ENCODE data around the gene C16orf95.

C16orf95 gene

DNA sequence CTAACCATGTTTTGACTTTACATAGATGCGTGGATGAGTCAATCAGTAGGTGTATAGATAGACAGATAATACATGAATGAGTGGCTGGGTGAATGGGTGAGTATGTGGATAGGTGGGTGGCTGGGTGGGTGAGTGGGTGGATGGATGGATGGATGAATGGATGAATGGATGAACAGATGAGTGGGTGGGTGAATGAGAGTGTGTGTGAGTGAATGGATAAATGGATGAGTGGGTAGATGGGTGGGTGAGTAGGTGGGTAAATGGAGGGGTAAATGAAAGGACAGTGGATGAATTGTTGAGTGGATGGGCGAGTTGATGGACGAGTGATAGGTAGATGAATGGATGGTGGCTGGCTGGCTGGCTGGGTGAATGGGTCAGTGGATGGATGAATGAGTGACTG is 23.2 kb downstream of the C16orf95 start:
- no peaks in the 10 kb centered on the region for H3K4me1 ChIP-seq (ENCODE audit: control insufficient read depth, insufficient read depth, low read length)
- no peaks in the 10 kb centered on the region for H3K9me3 ChIP-seq (ENCODE audit: control insufficient read depth, insufficient read depth, low read length)
- DNase-seq (ENCODE audit: low read depth, low spot score), result no peak
- H3K4me3 ChIP-seq (ENCODE audit: low read length), result no peak overlapping the region
- WGBS (ENCODE audit: insufficient coverage, insufficient read length), result 100% methylated on average over 2 of the region's 3 CpGs
- no peaks in the 10 kb centered on the region for H3K27me3 ChIP-seq (ENCODE audit: control insufficient read depth, insufficient read depth, low read length)
- H3K27ac ChIP-seq (ENCODE audit: low read length), result no peak overlapping the region
- no peaks in the 10 kb centered on the region for H3K36me3 ChIP-seq (ENCODE audit: control insufficient read depth, insufficient read depth, low read length)

- Histone ChIP-seq H3K36me3 (ENCODE audit: control insufficient read depth, insufficient read depth, low read length) (no peaks in the 10 kb centered on the region), H3K4me3 (ENCODE audit: low read length) (no peak overlapping the region), H3K27me3 (ENCODE audit: control insufficient read depth, insufficient read depth, low read length) (no peaks in the 10 kb centered on the region), H3K4me1 (ENCODE audit: control insufficient read depth, insufficient read depth, low read length) (no peaks in the 10 kb centered on the region), H3K9me3 (ENCODE audit: control insufficient read depth, insufficient read depth, low read length) (no peaks in the 10 kb centered on the region), H3K27ac (ENCODE audit: low read length) (no peak overlapping the region)
- DNase-seq (ENCODE audit: low read depth, low spot score), result no peak
- WGBS (ENCODE audit: insufficient coverage, insufficient read length), result no CpG with 5 or more reads among the region's 6 CpGs
Observed at GRCh38 chr16:87291944-87292343, 25.2 kb downstream of the C16orf95 start.

DNA sequence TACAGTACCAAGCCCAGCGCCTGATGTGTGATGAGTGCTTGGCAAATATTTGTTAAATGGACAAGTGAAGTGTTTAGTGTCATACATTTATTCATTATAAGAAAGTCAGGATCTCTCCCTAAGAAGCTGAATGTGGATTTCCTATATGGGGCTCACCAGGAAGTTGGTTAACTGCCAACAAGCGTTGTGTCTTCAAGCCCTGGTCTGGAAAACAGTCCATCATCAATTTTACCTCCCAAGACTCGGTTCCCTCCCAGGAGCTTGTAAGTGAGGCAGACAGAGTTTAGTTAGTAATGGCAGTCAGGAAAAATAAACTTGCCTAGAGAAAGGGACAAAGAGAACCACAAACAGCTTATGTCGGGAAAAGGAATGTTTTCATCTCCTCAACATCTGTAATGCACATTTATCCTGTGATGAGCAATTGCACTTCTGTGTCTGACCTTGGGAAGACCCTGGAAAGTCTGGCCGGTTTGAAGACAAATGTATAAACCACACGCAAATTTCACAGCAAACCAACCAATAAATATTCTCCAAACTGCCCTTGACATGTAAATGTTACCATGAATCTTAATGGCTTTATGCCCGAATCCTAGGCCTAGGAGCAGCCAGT is 28.3 kb downstream of the C16orf95 start:
- H3K4me3 ChIP-seq (ENCODE audit: low read length), result no peak overlapping the region
- no peaks in the 10 kb centered on the region for H3K36me3 ChIP-seq (ENCODE audit: control insufficient read depth, insufficient read depth, low read length)
- H3K4me1 ChIP-seq (ENCODE audit: control insufficient read depth, insufficient read depth, low read length), result no peaks in the 10 kb centered on the region
- no CpG with 5 or more reads among the region's 7 CpGs for WGBS (ENCODE audit: insufficient coverage, insufficient read length)
- no peak for DNase-seq (ENCODE audit: low read depth, low spot score)
- no peak overlapping the region for H3K27ac ChIP-seq (ENCODE audit: low read length)
- no peaks in the 10 kb centered on the region for H3K27me3 ChIP-seq (ENCODE audit: control insufficient read depth, insufficient read depth, low read length)
- H3K9me3 ChIP-seq (ENCODE audit: control insufficient read depth, insufficient read depth, low read length), result no peaks in the 10 kb centered on the region

- no CpG with 5 or more reads among the region's 8 CpGs for WGBS (ENCODE audit: insufficient coverage, insufficient read length)
- Histone ChIP-seq H3K4me1 (ENCODE audit: control insufficient read depth, insufficient read depth, low read length) (no peaks in the 10 kb centered on the region), H3K9me3 (ENCODE audit: control insufficient read depth, insufficient read depth, low read length) (no peaks in the 10 kb centered on the region), H3K4me3 (ENCODE audit: low read length) (no peak overlapping the region), H3K36me3 (ENCODE audit: control insufficient read depth, insufficient read depth, low read length) (no peaks in the 10 kb centered on the region), H3K27ac (ENCODE audit: low read length) (no peak overlapping the region), H3K27me3 (ENCODE audit: control insufficient read depth, insufficient read depth, low read length) (no peaks in the 10 kb centered on the region)
- no peak for DNase-seq (ENCODE audit: low read depth, low spot score)
Observed at GRCh38 chr16:87286839-87287626, 30.2 kb downstream of the C16orf95 start.

GRCh38 chr16:87284183-87284582 is 33.0 kb downstream of the C16orf95 start:
- WGBS (ENCODE audit: insufficient coverage, insufficient read length), result no CpG with 5 or more reads among the region's 2 CpGs
- Histone ChIP-seq H3K9me3 (ENCODE audit: control insufficient read depth, insufficient read depth, low read length) (no peaks in the 10 kb centered on the region), H3K27ac (ENCODE audit: low read length) (no peak overlapping the region), H3K36me3 (ENCODE audit: control insufficient read depth, insufficient read depth, low read length) (no peaks in the 10 kb centered on the region), H3K4me3 (ENCODE audit: low read length) (no peak overlapping the region), H3K27me3 (ENCODE audit: control insufficient read depth, insufficient read depth, low read length) (no peaks in the 10 kb centered on the region), H3K4me1 (ENCODE audit: control insufficient read depth, insufficient read depth, low read length) (no peaks in the 10 kb centered on the region)
- no peak for DNase-seq (ENCODE audit: low read depth, low spot score)

GRCh38 chr16:87279094-87279658 is 38.0 kb downstream of the C16orf95 start:
- WGBS (ENCODE audit: insufficient coverage, insufficient read length), result no CpG with 5 or more reads among the region's 18 CpGs
- Histone ChIP-seq H3K36me3 (ENCODE audit: control insufficient read depth, insufficient read depth, low read length) (no peaks in the 10 kb centered on the region), H3K4me3 (ENCODE audit: low read length) (no peak overlapping the region), H3K27ac (ENCODE audit: low read length) (no peak overlapping the region), H3K9me3 (ENCODE audit: control insufficient read depth, insufficient read depth, low read length) (no peaks in the 10 kb centered on the region), H3K4me1 (ENCODE audit: control insufficient read depth, insufficient read depth, low read length) (0 out of 2 replicates have a peak, but pooled peaks cover 1% of the 10 kb centered on the region), H3K27me3 (ENCODE audit: control insufficient read depth, insufficient read depth, low read length) (no peaks in the 10 kb centered on the region)
- no peak for DNase-seq (ENCODE audit: low read depth, low spot score)

DNA sequence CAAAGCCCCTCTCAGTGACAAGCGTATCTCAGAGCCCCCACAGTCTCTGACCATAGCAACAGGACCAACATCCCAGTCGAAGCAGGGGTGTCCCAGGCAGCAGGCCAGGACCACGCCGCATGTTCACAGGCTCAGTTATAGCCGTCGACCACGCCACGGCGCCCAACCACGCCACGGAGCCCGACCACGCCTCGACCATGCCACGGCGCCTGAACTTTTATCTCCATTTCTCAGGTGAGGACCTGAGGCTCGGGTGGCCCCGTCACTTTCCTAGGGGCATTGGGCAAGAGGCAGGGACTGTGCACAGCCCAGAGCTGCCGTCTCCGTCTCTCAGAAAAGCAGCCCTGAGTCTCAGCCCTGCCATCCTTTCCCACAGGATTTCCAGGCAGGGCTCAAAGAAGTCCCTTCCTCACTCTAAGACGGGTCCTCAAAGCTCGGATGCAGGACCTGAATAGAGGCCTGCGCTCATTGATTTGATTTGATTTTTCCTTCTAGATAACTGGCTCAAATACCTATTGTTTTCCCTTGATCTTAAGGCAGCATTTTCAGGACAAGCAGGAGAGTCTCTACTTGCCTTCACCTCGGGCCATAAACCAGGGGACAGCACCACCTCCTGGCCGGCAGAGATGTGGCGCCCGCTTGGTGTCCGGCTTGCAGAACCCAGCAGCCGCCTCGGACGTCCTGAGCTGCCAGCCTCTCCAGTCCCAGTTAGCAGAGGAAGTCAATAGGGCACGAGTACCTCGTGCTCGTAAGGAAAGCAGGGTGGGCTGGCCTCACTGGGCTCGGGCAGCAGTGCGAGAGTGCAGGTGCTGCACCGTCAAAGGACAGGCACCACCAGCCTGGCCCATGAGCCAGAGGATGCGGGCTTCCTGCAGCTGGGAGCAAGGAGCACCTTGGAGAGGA is 38.8 kb downstream of the C16orf95 start:
- Histone ChIP-seq H3K36me3 (ENCODE audit: control insufficient read depth, insufficient read depth, low read length) (no peaks in the 10 kb centered on the region), H3K27me3 (ENCODE audit: control insufficient read depth, insufficient read depth, low read length) (no peaks in the 10 kb centered on the region), H3K9me3 (ENCODE audit: control insufficient read depth, insufficient read depth, low read length) (no peaks in the 10 kb centered on the region), H3K4me1 (ENCODE audit: control insufficient read depth, insufficient read depth, low read length) (0 out of 2 replicates have a peak, but pooled peaks cover 1% of the 10 kb centered on the region), H3K27ac (ENCODE audit: low read length) (no peak overlapping the region), H3K4me3 (ENCODE audit: low read length) (no peak overlapping the region)
- peak; percentile 66 for DNase-seq (ENCODE audit: low read depth, low spot score)
- WGBS (ENCODE audit: insufficient coverage, insufficient read length), result no CpG with 5 or more reads among the region's 38 CpGs

- no peaks in the 10 kb centered on the region for H3K27me3 ChIP-seq (ENCODE audit: control insufficient read depth, insufficient read depth, low read length)
- WGBS (ENCODE audit: insufficient coverage, insufficient read length), result no CpG with 5 or more reads among the region's 11 CpGs
- H3K36me3 ChIP-seq (ENCODE audit: control insufficient read depth, insufficient read depth, low read length), result no peaks in the 10 kb centered on the region
- 0 out of 2 replicates have a peak, but pooled peaks cover 1% of the 10 kb centered on the region for H3K4me1 ChIP-seq (ENCODE audit: control insufficient read depth, insufficient read depth, low read length)
- DNase-seq (ENCODE audit: low read depth, low spot score), result no peak
- H3K27ac ChIP-seq (ENCODE audit: low read length), result no peak overlapping the region
- no peaks in the 10 kb centered on the region for H3K9me3 ChIP-seq (ENCODE audit: control insufficient read depth, insufficient read depth, low read length)
- no peak overlapping the region for H3K4me3 ChIP-seq (ENCODE audit: low read length)
Observed at GRCh38 chr16:87276924-87277323, 40.3 kb downstream of the C16orf95 start.

GRCh38 chr16:87276091-87276701 is 41.0 kb downstream of the C16orf95 start:
- H3K27me3 ChIP-seq (ENCODE audit: control insufficient read depth, insufficient read depth, low read length), result no peaks in the 10 kb centered on the region
- no peaks in the 10 kb centered on the region for H3K36me3 ChIP-seq (ENCODE audit: control insufficient read depth, insufficient read depth, low read length)
- H3K4me1 ChIP-seq (ENCODE audit: control insufficient read depth, insufficient read depth, low read length), result 0 out of 2 replicates have a peak, but pooled peaks cover 1% of the 10 kb centered on the region
- WGBS (ENCODE audit: insufficient coverage, insufficient read length), result no CpG with 5 or more reads among the region's 16 CpGs
- DNase-seq (ENCODE audit: low read depth, low spot score), result no peak
- H3K9me3 ChIP-seq (ENCODE audit: control insufficient read depth, insufficient read depth, low read length), result no peaks in the 10 kb centered on the region
- no peak overlapping the region for H3K27ac ChIP-seq (ENCODE audit: low read length)
- H3K4me3 ChIP-seq (ENCODE audit: low read length), result no peak overlapping the region

DNA sequence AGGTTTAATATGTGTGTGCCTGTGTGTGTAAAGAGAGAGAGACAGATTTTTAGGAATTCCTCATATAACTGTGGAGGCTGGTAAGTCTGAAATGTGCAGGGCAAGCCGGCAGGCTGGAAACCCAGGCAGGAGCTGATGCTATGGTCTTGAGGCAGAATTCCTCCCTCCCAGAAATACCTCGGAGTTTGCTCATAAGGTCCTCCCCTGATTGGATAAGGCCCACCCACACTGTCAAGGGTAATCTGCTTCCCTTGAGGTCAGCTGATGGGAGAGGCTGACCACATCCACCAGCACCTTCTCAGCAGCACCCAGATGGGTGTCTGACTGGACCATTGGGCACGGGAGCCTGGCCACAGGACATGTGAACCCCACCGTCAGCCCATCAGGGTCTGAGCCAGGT is 42.4 kb downstream of the C16orf95 start:
- DNase-seq (ENCODE audit: low read depth, low spot score), result no peak
- Histone ChIP-seq H3K27ac (ENCODE audit: low read length) (no peak overlapping the region), H3K4me3 (ENCODE audit: low read length) (no peak overlapping the region), H3K36me3 (ENCODE audit: control insufficient read depth, insufficient read depth, low read length) (no peaks in the 10 kb centered on the region), H3K9me3 (ENCODE audit: control insufficient read depth, insufficient read depth, low read length) (no peaks in the 10 kb centered on the region), H3K4me1 (ENCODE audit: control insufficient read depth, insufficient read depth, low read length) (0 out of 2 replicates have a peak, but pooled peaks cover 1% of the 10 kb centered on the region), H3K27me3 (ENCODE audit: control insufficient read depth, insufficient read depth, low read length) (no peaks in the 10 kb centered on the region)
- WGBS (ENCODE audit: insufficient coverage, insufficient read length), result no CpG with 5 or more reads among the region's 4 CpGs
